Naive thymus-derived CD8-positive, alpha-beta T cell (primary cell): ENCODE data around the gene OXCT1. TPM values are rescaled to one million over a fixed set of nuclear protein-coding genes. Genes with fewer than 3 reads are reported as not detected.
"Not testable (repeated sequence)": the region's sequence is repeated elsewhere in the genome, so short reads cannot be mapped to it uniquely, and the experiment has no call there.

Source experiments
- ATAC-seq, 2 donors: fragments of 150-1000 bp; cut with Tn5 transposase in 1 of 2; sonication (Bioruptor Pico), chemical (Tn5 transposase) in 1 of 2; 1 replicate in 1 of 2; 2 replicates in 1 of 2; pipeline ENCODE4 v1.10.0; 2021; ENCODE audit warnings: mild to moderate bottlenecking in 2 of 2, moderate library complexity in 2 of 2
- POLR2A ChIA-PET: fragments of 350-600 bp; sonication (Branson Sonifier 250); formaldehyde crosslinking; loops from one replicate; lab custom pipeline; 2021; ENCODE audit warnings: antibody characterized with exemption; lab: Charles Lee
- DNase-seq, 10 donors: peaks; one replicate each; pipeline versions ENCODE4 v3.0.0 to v3.0.0-alpha.2; 2020 to 2022
- H3K27ac Mint-ChIP-seq, 10 donors: one replicate each; pipeline ENCODE4 v1.8.0; 2020 to 2022; ENCODE audit warnings: mild to moderate bottlenecking in 10 of 10, mixed read lengths in 10 of 10, moderate library complexity in 4 of 10, inconsistent platforms in 1 of 10
- H3K27me3 Mint-ChIP-seq, 5 donors: one replicate each; pipeline ENCODE4 v1.8.0; 2021 to 2022; ENCODE audit warnings: mixed read lengths in 5 of 5
- H3K36me3 Mint-ChIP-seq, 3 donors: one replicate each; pipeline ENCODE4 v1.8.0; 2020 to 2022; ENCODE audit warnings: mixed read lengths in 3 of 3, mild to moderate bottlenecking in 2 of 3, inconsistent platforms in 1 of 3
- H3K4me1 Mint-ChIP-seq, 4 donors: one replicate each; pipeline ENCODE4 v1.8.0; 2021 to 2022; ENCODE audit warnings: mixed read lengths in 4 of 4
- H3K4me3 Mint-ChIP-seq, 10 donors: one replicate each; pipeline ENCODE4 v1.8.0; 2020 to 2022; ENCODE audit warnings: mild to moderate bottlenecking in 10 of 10, mixed read lengths in 10 of 10, moderate library complexity in 6 of 10, inconsistent platforms in 1 of 10
- H3K9me3 Mint-ChIP-seq, 9 donors: one replicate each; pipeline ENCODE4 v1.8.0; 2020 to 2022; ENCODE audit warnings: mixed read lengths in 9 of 9, mild to moderate bottlenecking in 3 of 9, inconsistent platforms in 1 of 9, moderate library complexity in 1 of 9
- polyA plus RNA-seq, 3 donors: library from polyadenylated mRNA; unstranded; fragments of 300-500 nt; fragmentation: Illumina TruSeq; gene quantifications; one replicate each; pipeline ENCODE4 v1.2.3, GENCODE V29; 2021
- total RNA-seq, 8 experiments: library from RNA in 2 of 8; stranded (reverse) in 2 of 8; gene quantifications; one replicate each; pipeline ENCODE4 v1.2.3 and lab custom pipeline; 2021 to 2026

The OXCT1 gene
- total and polyA plus RNA-seq, 5 experiments from 2014 or later = 24.5 to 31.7 (median 27.1) TPM

DNA sequence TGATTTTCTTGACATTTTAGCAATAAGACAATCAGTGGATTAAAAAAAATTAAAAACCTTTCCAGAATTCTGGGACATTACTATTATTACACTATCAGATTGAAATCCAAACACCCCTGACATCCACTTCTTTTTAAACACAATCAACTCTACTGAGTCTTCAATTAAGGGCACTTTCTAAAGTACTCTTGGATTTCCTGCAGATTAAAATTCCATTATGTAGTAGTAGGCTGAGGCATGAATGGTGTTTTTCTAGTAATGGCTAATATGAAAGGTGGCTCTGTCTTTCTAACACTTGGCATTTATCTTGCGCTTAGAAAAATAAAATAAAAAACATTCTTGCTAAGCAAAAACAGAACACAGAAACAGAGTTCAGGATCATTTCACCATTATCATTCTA is 107.8 kb downstream of the OXCT1 start:
- Mint-ChIP-seq H3K27me3 (no peaks in the 10 kb centered on the region), H3K9me3 (no peaks in the 10 kb centered on the region), H3K4me1 (peaks cover 0 to 11% (median 7%) of the 10 kb centered on the region in 4 donors), H3K4me3 (no peak overlapping the region), H3K27ac (no peak overlapping the region), H3K36me3 (peaks cover 20 to 83% (median 50%) of the 10 kb centered on the region in 3 donors)
- ATAC-seq = no peak
- POLR2A ChIA-PET = no interaction called here
- no peak for DNase-seq

DNA sequence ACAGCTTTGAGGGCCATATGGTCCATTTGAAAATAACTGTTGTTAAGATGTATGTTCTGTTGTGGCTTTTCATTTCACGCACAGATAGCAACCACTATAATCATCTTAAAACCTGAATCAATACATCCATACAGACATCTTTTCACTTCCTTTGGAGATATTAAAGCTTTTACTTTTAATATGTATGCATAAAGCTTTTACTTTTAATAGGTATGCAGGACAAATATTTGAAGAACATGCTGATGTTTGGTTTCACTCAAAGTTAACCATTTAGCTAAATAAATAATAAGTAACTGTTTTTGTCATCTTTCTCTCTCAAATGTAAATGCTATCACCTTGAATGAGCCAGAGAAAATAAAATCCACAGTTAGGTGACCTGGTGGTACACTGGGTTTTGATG is 108.6 kb downstream of the OXCT1 start:
- Mint-ChIP-seq H3K27ac (no peak overlapping the region), H3K27me3 (no peaks in the 10 kb centered on the region), H3K36me3 (peaks cover 20 to 88% (median 55%) of the 10 kb centered on the region in 3 donors), H3K4me3 (no peak overlapping the region), H3K9me3 (no peaks in the 10 kb centered on the region), H3K4me1 (peaks cover 0 to 14% (median 11%) of the 10 kb centered on the region in 4 donors)
- POLR2A ChIA-PET = no interaction called here
- DNase-seq (no peak), ATAC-seq (no peak)

DNA sequence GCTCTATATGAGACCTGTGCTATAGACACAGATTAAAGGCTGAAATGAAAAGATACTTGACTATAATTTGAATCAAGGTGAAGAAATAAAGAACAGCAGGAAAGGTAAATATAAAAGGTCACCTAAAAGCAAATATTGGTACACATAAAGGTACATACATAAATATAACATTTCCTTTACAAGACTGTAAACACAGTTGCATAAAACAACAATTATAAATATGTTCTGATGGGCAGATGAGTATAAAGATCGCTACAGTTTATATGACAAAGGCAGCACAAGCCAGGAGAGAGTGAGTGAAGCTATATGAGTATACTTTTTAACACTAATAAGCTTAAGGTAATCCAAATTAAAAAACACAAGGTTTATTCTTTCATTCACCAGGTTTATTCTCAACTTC is 114.5 kb downstream of the OXCT1 start:
- Mint-ChIP-seq H3K4me1 (peaks cover 0 to 14% (median 11%) of the 10 kb centered on the region in 4 donors), H3K4me3 (no peak overlapping the region), H3K27me3 (no peaks in the 10 kb centered on the region), H3K9me3 (no peaks in the 10 kb centered on the region), H3K36me3 (peaks cover 10 to 74% (median 31%) of the 10 kb centered on the region in 3 donors), H3K27ac (no peak overlapping the region)
- POLR2A ChIA-PET = no interaction called here
- DNase-seq (no peak), ATAC-seq (no peak)

DNA sequence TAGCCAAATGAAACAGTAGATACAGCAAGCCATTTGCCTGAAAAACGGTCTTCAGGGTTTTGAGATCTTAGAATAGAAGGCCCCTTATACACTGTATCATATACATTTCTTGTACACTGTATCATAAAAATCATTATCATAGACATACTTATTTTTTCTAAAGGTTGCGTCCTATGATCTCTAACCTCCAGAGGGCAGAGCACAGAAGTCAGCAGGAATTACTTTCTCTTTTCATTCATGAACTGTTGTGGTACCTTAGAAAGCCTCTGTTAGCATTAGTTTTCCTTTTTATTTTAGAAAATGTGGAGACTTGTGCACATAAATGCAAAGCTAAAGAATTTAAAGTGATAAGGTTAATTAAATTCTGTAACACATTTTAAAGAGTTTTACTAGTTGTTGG is 115.4 kb downstream of the OXCT1 start:
- Mint-ChIP-seq H3K27me3 (no peaks in the 10 kb centered on the region), H3K27ac (no peak overlapping the region), H3K4me3 (no peak overlapping the region), H3K4me1 (peaks cover 0 to 14% (median 11%) of the 10 kb centered on the region in 4 donors), H3K9me3 (no peaks in the 10 kb centered on the region), H3K36me3 (peaks cover 10 to 65% (median 33%) of the 10 kb centered on the region in 3 donors)
- POLR2A ChIA-PET = no interaction called here
- ATAC-seq (no peak), DNase-seq (no peak)

DNA sequence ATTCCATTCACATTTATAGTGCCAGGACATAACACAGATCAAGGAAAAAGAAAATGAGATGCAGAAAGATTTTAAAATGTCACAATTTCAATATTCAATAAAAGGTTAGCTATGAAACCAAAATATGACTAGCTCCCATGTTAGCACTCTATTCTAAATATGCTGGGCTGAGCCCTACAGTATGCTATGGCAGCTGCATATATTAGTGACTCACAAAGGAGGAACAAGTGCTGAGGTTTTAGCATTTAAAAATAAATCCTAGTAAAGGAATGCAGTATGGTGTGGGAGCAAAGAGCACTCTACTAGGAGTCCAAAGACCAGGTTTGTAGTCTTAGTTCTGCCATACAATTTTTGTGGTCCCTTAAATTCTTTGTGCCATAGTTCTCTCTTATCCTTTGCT is 118.4 kb downstream of the OXCT1 start:
- peaks cover 0 to 12% (median 5%) of the 10 kb centered on the region in 4 donors for H3K4me1 Mint-ChIP-seq
- no peaks in the 10 kb centered on the region for H3K27me3 Mint-ChIP-seq
- H3K4me3 Mint-ChIP-seq = no peak overlapping the region
- no peak for ATAC-seq
- POLR2A ChIA-PET = no interaction called here
- H3K27ac Mint-ChIP-seq = no peak overlapping the region
- H3K9me3 Mint-ChIP-seq = no peaks in the 10 kb centered on the region
- peaks cover 11 to 35% (median 28%) of the 10 kb centered on the region in 3 donors for H3K36me3 Mint-ChIP-seq
- DNase-seq = no peak

DNA sequence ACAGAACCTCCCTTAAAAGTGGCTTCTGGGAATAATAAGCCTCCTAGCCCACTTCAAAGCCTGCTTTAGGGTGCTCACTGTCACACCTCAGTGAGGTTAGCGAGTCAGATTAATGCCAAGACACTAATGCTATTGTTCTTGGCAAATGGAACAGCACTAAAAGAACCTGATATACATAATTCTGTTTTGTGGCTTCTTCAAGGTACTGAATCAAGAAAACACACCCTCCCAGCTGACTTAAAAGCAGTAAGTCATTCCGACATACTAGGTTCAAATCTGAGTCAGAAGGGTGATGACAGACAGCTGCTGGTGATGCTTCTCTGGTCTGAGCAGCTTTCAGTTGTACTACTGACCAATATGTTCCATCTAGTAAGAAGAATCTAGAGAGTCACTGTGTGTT is 121.6 kb downstream of the OXCT1 start:
- POLR2A ChIA-PET = no interaction called here
- Mint-ChIP-seq H3K27me3 (no peaks in the 10 kb centered on the region), H3K4me1 (peaks cover 0 to 4% (median 2%) of the 10 kb centered on the region in 4 donors), H3K27ac (no peak overlapping the region), H3K9me3 (peaks cover 0 to 13% (median 2%) of the 10 kb centered on the region in 9 donors), H3K36me3 (peaks cover 20 to 35% (median 22%) of the 10 kb centered on the region in 3 donors), H3K4me3 (no peak overlapping the region)
- DNase-seq (no peak), ATAC-seq (no peak)

DNA sequence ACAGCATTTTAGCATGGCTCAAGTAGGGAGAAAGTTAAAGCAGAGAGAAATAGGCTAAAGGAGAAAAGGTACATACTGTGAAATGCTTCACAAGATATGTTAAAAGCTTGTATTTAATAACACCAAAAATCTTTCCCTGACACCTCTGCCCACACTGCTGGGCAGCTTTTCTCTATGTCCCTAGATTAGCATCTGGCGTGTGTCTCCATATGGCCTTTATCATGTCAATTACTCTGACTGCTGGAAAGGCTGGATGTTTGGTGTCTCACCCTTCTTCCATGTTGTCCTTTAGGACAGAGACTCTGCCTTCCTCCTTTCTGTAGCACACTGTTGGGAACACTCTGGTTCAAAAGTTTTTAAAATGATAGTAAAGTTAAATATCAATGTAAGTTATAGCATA is 122.5 kb downstream of the OXCT1 start:
- POLR2A ChIA-PET = no interaction called here
- H3K4me1 Mint-ChIP-seq = peaks cover 0 to 3% (median 0%) of the 10 kb centered on the region in 4 donors
- H3K36me3 Mint-ChIP-seq = peaks cover 21 to 38% (median 22%) of the 10 kb centered on the region in 3 donors
- H3K27me3 Mint-ChIP-seq = no peaks in the 10 kb centered on the region
- H3K27ac Mint-ChIP-seq = no peak overlapping the region
- ATAC-seq (no peak), DNase-seq (no peak)
- H3K9me3 Mint-ChIP-seq = peaks cover 0 to 13% (median 2%) of the 10 kb centered on the region in 9 donors
- H3K4me3 Mint-ChIP-seq = no peak overlapping the region

DNA sequence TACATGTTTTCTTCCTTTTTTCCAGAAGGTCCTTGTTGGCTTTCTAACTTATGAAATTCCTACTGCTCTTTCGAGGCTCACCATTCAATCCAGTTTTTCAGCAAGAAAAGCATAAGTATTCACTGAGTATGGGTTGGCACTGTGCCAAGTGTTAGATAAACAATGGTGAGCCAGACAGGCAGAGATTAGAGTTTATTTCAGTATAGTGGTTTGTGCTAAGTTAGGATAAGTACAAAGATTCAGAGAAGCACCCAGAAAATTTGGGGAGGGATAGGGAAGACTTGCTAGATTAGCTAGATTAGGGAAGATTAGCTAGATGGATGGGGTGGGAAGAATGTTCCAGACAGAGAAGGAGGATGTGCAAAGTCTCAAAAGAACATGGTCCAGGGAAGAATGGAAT is 122.9 kb downstream of the OXCT1 start:
- POLR2A ChIA-PET = no interaction called here
- H3K4me1 Mint-ChIP-seq = peaks cover 0 to 3% (median 0%) of the 10 kb centered on the region in 4 donors
- peaks cover 0 to 13% (median 2%) of the 10 kb centered on the region in 9 donors for H3K9me3 Mint-ChIP-seq
- H3K27me3 Mint-ChIP-seq = no peaks in the 10 kb centered on the region
- ATAC-seq (no peak), DNase-seq (no peak)
- H3K27ac Mint-ChIP-seq = no peak overlapping the region
- H3K4me3 Mint-ChIP-seq = no peak overlapping the region
- H3K36me3 Mint-ChIP-seq = peaks cover 17 to 40% (median 22%) of the 10 kb centered on the region in 3 donors

DNA sequence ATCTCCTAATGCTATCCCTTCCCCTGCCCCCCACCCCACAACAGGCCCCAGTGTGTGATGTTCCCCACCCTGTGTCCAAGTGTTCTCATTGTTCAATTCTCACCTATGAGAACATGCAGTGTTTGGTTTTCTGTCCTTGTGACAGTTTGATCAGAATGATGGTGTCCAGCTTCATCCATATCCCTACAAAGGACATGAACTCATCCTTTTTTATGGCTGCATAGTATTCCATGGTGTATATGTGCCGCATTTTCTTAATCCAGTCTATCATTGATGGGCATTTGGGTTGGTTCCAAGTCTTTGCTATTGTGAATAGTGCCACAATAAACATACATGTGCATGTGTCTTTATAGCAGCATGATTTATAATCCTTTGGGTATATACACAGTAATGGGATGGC is 127.6 kb downstream of the OXCT1 start:
- DNase-seq, H3K27me3 Mint-ChIP-seq, H3K27ac Mint-ChIP-seq, H3K4me3 Mint-ChIP-seq, POLR2A ChIA-PET, ATAC-seq, H3K4me1 Mint-ChIP-seq: not testable (repeated sequence)
- H3K9me3 Mint-ChIP-seq = peaks cover 0 to 13% (median 2%) of the 10 kb centered on the region in 9 donors
- H3K36me3 Mint-ChIP-seq = peaks cover 24 to 56% (median 49%) of the 10 kb centered on the region in 3 donors

DNA sequence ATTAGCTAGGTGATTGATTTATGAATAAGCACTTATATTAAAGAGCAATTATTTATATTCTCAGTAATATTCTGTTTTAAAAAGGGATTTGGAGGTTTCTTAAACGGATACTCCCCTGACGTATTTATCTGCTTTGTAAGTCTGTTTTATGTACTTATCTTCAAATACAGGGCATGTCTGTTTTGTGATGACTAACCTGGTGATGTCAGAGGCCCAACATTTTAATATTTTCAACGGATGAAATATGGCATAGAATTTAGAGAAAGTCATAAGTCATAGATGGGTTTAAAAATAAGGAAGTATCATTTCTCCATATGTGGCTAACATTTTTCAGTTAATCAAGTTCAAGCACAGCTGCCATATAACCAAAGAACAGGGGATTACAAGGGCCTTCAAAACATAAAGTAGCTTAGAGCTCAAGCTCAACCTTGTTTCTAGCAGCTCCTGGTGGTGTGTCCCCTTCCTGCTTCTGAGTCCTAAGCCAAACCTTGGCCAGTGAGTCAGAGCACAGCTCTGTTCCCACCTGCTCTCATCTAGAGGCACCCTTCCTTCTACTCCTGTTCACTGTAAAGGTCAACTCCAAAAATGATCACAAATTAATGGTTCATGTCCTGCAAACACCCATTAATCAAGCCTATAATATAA is 131.4 kb downstream of the OXCT1 start:
- H3K27me3 Mint-ChIP-seq = no peaks in the 10 kb centered on the region
- POLR2A ChIA-PET = no interaction called here

DNA sequence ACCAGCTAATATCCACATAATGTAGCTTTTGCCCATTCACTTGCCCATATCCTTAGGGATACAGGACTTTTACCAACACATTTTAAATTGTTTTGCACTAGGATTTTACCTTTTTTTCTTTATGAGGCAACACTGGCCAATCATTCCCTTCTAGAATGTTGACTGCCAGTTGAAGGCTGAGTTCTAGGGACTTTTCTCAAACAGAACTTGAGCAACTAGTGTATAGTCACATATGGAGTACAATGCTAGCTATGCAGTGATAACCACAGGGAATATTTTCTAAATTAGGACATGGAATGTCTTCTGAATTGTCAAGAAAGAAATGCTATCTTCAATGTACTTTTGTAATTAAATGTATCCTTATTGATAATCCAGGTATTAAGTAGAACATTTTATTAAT is 133.6 kb downstream of the OXCT1 start:
- H3K9me3 Mint-ChIP-seq = peaks cover 0 to 3% (median 0%) of the 10 kb centered on the region in 9 donors
- no peak overlapping the region for H3K4me3 Mint-ChIP-seq
- POLR2A ChIA-PET = no interaction called here
- H3K36me3 Mint-ChIP-seq = peaks cover 26 to 79% (median 71%) of the 10 kb centered on the region in 3 donors
- no peaks in the 10 kb centered on the region for H3K4me1 Mint-ChIP-seq
- no peak overlapping the region for H3K27ac Mint-ChIP-seq
- DNase-seq (no peak), ATAC-seq (no peak)
- no peaks in the 10 kb centered on the region for H3K27me3 Mint-ChIP-seq

More for the DNA sequence above, 131.4 kb downstream of the OXCT1 start:
- Mint-ChIP-seq H3K27ac (peak overlapping the region in 2 of 10 donors; percentile 43 to 56), H3K4me3 (no peak overlapping the region), H3K36me3 (peaks cover 23 to 77% (median 70%) of the 10 kb centered on the region in 3 donors), H3K9me3 (peaks cover 0 to 3% (median 0%) of the 10 kb centered on the region in 9 donors), H3K4me1 (no peaks in the 10 kb centered on the region)
- ATAC-seq (no peak), DNase-seq (no peak)

DNA sequence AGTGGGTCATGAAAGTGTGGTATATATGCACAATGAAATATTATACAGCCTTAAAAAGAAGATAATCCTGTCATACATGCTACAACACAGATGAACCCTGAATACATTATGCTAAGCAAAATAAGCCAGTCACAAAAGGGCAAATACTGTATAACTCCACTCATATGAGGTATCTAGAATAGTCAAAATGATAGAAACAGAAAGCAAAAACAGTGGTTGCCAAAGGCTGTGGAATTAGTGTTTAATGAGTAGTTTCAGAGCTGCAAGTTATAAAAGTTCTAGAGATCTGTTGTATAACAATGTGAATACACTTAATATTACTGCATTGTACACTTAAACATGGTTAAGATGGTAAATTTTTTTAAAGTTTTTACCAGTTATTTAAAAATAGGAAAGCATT is 135.0 kb downstream of the OXCT1 start:
- POLR2A ChIA-PET = no interaction called here
- no peak for DNase-seq
- ATAC-seq = no peak
- H3K36me3 Mint-ChIP-seq = peaks cover 39 to 79% (median 74%) of the 10 kb centered on the region in 3 donors
- H3K27ac Mint-ChIP-seq = no peak overlapping the region
- no peak overlapping the region for H3K4me3 Mint-ChIP-seq
- H3K9me3 Mint-ChIP-seq = peaks cover 0 to 3% (median 0%) of the 10 kb centered on the region in 9 donors
- no peaks in the 10 kb centered on the region for H3K27me3 Mint-ChIP-seq
- no peaks in the 10 kb centered on the region for H3K4me1 Mint-ChIP-seq

DNA sequence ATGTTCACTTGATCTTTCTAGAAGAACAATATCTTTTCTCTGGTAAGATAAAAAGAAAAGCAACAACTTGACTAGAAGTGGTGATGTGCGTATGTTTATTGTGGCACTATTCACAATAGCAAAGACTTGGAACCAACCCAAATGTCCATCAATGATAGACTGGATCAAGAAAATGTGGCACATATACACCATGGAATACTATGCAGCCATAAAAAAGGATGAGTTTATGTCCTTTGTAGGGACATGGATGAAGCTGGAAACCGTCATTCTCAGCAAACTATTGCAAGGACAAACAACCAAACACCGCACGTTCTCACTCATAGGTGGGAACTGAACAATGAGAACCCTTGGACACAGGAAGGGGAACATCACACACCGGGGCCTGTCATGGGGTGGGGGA is 140.8 kb downstream of the OXCT1 start:
- H3K36me3 Mint-ChIP-seq = peaks cover 18 to 43% (median 41%) of the 10 kb centered on the region in 3 donors
- POLR2A ChIA-PET, ATAC-seq, DNase-seq, H3K27ac Mint-ChIP-seq, H3K9me3 Mint-ChIP-seq, H3K4me3 Mint-ChIP-seq, H3K4me1 Mint-ChIP-seq, H3K27me3 Mint-ChIP-seq: not testable (repeated sequence)
